KBM-7 (cell line): Measurements from ENCODE around the gene DPP6.

Experiments used
- DNase-seq: peaks from one replicate; pipeline ENCODE4 v3.0.0-alpha.2; 2015
- in situ Hi-C: fragments of 300-500 bp; cut with MboI; formaldehyde crosslinking; loops from 2 replicates; pipeline ENCODE4 v1.14.3; 2020; ENCODE audit warnings: low sequenced_read_pairs, low pct_unique_long_range_greater_than_20kb, mixed read lengths

DPP6 gene

DNA sequence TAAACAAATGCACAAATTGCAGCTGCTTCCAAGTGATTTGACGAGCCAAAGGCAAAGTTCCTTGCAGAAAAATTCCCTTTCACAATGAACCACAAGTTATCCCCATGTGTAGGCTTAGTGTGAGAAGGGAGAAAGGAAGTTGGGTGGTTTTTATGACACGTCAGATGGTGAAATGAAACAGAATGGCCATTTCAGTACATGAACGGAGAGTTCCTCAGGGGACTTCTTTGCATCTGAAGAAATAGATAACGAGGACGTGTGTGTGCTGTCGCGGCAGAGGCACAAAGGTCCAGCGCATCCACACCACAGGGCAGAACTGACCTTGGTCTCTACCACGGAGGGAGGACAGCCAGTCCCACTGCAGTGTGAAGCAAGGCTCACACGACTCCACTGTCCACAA is 814.9 kb downstream of the DPP6 start:
- no peak for DNase-seq
- in situ Hi-C loops: no loop called here

DNA sequence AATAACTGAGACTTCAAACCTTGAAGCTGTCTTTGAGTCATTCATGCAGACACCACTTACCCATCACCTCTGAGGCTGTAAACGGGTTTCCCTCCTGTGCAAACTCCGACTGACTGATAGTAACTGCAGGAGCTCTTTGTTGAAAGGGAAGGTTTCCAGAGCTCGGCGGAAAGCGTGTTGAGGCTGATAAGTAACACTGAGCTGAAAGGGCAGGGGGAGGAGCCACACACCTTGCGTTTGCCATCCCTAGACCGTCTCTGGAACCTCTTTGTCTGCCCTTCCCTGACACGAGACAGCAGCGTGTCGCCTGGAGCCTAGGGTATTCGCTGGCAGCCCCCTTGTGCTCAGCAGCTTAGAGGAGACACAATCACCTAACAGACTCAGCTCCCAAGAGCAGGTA is 816.7 kb downstream of the DPP6 start:
- in situ Hi-C loops: no loop called here
- no peak for DNase-seq

DNA sequence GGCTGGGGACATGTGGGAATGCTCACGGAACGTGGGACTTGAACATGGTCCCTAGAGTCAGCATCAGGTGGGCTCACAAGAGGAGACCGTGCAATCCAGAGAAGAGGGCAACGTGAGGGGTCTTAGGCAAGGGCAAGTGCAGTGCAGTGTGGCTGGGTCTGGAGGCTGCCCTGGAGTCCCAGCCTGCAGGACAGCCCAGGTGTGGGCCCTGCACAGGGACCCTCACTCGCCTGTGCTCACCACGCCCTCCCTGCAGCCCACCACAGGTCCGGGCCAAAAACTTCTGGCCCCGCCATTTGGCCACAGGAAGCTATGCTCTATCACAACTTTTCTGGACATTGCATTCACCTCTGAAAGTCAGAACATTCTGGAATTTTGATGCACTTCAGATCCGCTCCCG is 817.2 kb downstream of the DPP6 start:
- in situ Hi-C loops: no loop called here
- no peak for DNase-seq

DNA sequence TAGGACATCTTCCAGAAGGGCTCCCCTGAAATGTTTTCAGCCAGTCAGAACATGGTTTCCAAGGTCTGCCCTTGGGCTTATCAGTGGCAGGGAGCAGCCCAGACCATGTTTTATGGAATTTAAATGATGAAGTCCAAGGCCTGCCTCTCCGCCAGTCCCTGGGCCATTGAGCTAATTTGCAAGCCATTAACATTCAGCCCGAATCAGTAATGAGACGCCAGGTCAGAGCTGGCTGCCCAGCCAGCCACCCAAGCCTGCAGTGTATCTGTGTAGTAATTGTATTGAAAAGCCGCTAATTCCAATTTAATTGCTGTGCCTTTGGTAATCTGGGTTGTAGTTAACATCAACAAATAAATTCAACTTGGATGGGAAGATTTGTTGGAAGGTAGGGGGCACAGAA is 819.3 kb downstream of the DPP6 start:
- in situ Hi-C loops: no loop called here
- DNase-seq: no peak

DNA sequence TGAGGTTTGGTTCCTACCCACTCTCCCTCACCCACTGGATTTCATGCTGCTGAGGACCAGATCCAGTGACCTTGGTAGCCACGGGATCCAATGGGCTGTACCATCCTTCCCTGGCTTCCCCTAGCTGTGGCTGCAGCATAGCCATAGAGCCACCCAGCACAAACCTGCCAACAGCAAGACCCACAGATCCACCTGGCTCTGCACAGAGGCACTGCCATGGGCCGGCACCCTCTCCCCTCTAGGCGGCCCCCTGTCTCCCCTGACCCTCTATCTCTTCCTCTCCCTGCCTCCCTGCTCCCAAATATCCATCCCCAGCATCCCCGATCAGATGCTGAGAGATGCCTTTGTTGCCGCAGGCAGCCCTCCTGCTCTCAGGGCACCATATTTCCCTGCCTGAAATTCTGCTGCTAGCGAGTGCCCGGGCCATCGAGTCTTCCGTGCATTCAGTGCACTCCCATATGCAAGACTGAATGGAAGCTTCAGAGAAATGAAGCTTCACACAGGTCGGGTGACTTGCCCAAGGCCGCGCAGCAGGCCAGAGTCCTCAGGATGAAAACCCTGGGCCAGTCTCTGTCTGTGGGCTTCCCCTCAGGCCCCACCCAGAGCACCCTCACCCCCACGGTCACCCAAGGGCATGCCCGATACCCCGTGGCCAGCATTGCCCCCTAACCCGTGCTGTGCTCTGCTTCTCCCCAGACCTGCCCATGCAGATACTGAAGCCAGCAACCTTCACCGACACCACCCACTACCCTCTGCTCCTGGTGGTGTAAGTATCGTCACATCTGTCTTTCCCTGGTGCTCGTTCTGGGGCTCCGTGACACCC is 819.9 kb downstream of the DPP6 start:
- no peak for DNase-seq
- in situ Hi-C loops: no loop called here

DNA sequence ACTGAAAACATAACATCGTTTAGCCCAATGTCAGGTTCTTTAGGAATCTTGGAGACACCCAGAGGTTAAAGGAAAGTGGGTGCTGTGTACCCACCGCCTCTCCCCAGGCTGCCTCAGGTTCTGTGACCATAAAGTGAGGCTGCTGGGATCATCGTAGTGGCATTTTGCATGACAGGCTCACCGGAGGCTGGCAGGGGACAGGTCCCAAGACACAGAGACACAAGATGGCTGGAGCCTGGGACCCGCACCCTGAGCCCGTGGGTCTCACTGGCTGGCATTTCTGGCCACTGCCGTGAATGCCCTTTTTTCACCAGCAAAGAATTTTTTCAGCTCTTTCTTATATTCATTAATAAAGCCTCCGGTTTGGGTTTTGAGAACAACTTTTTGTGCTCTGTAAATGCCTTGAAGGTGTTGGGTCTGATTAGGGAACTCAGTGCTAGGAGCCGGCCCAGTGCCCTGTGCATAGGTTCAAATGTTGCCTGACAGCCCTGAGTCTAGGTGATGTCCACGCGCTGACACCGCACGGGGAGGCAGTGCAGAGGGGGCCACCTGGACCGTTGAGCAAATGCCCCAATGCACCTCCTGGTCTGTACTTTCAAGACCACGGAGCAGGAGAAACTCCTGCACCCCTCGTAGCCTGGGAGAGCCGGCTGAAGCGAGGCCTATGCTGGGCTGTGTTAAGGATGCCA is 820.8 kb downstream of the DPP6 start:
- no peak for DNase-seq
- in situ Hi-C loops: no loop called here

DNA sequence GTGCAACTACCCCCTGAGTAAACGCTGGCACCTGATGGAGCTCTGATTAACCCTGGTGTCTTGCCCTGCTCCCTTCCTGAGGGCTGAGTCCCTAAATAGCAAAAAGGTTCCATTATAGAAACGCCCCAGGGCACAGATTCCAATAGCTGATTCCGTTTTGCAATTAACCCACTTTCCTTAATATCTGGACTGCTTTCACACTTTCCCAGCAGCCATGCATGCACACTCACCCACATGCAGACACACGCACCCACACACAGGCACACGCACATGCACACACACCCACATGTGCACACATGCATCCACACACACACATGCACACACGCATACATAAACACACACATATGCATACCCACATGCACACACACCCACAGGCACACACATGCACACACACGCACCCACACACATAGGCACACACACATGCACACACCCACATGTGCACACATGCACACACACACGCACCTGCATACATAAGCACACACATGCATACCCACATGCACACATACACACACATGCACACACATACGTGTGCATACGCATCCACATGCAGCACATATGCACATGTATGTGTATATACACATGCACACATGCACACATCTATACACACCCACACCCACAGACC is 821.4 kb downstream of the DPP6 start:
- DNase-seq: no peak
- in situ Hi-C loops: no loop called here

DNA sequence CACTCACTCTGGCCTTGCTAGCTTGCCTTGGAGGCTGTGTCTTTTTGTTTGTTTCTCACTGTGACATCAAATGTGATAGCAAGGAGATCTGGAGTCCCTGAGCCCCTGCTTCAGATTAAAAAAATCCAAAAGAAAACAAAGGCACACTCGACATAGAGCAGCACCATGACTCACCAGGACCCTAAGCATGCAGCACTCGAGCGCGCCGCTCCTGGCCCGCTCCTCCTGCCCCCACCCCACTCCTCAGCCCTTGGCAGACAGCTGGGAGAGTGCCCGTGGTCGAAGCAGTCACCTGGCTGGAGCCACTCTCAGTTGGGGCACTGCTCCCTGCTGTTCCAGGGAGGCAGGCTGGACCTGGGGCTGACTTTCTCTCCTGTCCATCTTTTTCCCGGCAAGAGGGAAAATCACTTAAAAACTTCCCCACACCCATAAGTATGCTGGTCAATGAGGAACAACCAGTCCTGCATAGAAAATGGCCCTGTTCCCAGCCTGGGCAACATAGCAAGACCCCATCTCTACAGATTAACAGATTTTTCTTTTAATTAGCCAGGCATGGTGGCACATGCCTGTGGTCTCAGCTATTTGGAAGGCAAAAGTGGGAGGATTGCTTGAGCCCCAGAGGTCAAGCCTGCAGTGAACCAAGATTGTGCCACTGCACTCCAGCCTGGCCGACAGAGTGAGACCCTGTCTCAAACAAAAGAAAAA is 822.4 kb downstream of the DPP6 start:
- no peak for DNase-seq
- in situ Hi-C loops: no loop called here

DNA sequence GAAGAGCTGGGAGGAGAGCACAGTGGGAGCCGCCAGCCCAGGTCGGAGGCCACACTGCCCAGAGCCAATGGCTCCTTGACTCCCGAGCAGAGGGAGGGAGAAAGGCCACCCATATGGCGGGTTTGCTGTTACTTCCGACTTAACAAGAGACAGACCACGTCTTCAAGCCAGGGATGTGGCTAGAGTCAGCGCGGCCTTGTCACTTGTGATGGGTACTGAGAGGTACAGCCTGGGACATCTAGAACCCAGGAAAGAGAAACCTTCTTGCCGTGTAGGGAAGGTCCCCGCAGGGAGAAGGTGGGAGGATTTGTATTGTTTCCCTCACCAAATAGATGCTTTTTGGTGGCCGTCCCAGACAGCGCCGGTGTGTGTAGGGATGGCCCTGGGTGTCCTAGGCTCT is 823.1 kb downstream of the DPP6 start:
- in situ Hi-C loops: no loop called here
- DNase-seq: no peak

DNA sequence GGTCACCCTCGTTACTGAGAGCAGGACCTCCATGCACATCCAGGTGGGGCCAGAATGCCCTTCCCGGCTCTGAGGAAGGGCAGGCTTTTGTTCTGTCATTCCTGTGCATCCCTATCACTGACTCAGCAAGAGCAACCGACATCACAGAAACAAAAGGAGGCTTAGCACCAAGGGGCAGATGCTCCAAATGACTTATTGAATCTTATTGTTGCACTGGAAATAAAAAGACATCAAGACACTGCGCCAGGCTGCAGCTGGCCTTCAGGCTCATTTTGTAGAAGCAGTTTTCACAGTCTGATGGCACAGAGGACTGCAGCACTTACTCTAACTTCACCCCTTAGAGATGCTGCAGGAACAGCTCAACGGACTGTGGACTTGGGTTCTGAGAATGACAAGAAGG is 824.3 kb downstream of the DPP6 start:
- DNase-seq: no peak
- in situ Hi-C loops: no loop called here

DNA sequence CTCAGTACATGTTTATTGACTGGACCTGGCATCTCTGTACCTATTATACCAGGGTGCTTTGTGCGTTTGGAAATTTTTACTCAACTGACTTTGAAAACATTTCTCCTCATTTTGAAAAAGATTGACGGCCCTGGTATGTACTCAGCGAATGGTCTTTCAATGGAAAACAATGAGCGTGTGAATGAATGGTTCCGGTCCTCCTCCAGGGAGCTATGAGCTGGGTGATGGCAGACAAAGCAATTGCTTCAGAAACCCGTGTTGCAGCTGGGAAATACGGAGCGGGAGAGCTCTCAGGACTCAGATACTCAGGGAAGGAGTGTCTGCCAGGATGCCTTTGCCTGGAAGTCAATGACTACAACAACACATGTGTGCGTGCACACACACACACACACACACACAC is 824.8 kb downstream of the DPP6 start:
- in situ Hi-C loops: no loop called here
- DNase-seq: no peak

DNA sequence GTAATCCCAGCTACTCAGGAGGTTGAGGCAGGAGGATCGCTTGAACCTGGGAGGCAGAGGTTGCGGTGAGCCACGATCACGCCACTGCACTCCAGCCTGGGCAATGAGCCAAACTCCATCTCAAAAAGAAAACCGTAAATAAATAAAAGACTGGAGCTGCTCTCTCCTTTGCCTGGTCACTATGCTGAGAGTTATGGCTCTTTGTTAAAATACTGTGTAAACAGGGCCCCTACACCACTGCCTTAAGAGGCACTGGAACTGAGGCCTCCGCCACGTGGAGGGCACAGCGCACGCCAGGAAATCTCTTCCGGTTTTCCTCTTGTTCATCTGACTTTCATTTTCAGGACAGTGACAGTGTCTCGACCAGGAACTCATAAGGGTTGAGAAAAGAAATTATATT is 827.4 kb downstream of the DPP6 start:
- no peak for DNase-seq
- in situ Hi-C loops: no loop called here

DNA sequence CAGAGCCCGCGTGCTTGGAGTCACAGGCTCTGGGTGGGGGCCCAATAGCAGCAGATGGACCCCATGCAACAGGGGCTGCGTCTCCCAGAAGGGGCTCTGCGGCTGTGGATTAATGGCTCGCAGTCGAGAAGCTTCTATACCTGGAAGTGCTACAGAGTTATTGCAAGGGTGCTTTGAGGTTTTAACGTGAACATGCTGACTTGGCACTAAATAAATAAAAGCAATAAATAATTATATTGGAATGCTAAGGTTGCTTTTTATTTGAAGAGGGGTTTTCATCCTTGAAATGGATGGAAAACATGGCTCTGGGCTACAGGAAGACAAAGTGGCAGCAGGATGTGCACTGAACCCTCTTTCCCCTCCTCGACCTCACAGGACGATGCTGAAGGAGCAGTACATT is 828.3 kb downstream of the DPP6 start:
- in situ Hi-C loops: no loop called here
- DNase-seq: no peak

DNA sequence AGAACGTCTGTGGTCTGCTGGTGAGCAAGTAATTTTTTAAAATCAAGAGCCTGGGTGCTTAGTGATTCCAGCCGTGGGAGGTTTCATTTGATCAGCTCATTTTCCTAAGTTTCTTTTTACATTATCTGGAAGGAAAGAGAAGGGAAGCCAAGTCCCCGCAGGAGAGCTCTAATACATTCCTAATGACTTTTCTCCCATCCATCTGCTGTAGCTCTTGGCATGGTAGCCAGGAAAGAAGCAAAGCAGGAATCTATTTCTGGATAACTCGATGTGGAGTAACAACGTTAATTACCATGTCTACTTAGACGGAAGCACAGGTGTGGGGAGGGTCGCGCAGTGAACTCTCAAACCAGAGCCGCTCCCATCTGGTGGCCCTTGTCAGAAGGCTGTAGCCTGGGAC is 828.8 kb downstream of the DPP6 start:
- in situ Hi-C loops: no loop called here
- DNase-seq: no peak

DNA sequence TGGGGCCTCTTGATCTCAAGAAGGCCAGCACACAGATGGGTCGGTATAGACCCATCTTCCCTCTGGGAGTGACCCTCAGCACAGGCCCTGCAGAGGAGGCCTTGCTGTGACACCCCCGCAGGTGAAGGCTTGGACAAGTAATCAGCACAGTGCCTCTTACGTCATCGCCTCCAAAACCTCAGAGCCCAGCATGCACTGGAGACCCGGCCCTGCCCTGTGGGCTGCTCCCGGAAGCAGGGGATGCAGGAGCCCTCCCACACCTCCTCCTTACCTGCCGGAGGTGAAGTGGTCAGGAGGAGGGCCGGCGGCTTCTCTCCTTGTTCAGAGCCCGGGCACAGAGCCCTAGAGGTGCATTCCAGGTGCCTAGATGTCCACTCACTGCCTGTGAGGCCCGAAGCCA is 829.3 kb downstream of the DPP6 start:
- in situ Hi-C loops: no loop called here
- DNase-seq: no peak

DNA sequence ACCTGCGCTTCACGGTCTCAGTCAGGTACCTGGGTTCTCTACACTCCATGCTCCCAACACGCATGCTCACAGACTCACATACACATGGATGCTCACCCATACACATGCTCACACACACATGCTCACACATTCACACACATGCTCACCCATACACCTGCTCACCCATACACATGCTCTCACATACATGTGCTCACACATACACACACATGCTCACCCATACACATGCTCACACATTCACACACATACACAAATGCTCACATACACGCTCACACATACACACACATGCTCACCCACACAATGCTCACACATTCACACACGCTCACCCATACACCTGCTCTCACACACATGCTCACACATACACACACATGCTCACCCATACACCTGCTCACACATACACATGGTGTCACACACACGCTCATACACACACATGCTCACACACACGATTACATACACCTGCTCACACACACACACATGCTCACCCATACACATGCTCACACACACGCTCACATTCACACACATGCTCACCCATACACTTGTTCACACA is 830.8 kb downstream of the DPP6 start:
- DNase-seq: no peak
- in situ Hi-C loops: no loop called here

DNA sequence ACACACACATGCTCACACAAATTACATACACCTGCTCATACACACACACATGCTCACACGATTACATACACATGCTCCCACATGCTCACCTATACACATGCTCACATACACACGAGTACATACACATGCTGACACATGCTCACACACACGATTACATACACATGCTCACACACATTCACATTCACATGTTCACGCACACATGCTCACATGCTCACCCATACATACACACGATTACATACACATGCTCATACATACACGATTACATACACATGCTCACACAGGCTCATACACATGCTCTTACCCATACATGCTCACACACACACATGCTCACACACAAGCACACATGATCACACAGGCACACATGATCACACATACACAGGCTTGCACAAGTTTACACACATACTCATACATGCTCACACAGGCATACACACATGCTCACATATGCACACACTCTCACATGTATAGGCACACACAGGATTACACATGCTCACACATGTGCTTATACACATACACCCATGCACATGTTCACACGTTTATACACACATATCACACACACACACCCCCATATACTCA is 832.2 kb downstream of the DPP6 start:
- in situ Hi-C loops: no loop called here
- DNase-seq: no peak

DNA sequence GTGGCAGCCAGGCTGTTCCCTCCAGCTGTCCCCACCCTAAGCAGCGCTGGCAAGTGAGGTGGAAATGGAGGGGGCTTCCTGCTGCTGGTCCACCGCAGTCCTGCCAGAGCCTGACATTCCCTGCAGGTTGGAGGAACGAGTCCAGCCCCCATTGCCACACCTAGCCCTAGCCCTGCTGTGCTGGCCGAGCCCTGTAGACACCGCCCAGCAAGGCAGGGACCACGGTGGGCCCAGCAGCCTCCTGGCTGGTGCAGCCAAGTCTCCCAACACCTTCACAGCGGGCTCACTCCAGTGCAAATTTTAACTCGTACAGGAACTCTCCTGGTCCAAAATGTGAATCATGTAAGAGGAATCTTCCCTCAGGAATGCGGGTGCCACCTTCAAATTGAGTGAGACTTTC is 834.4 kb downstream of the DPP6 start:
- no peak for DNase-seq
- in situ Hi-C loops: no loop called here

DNA sequence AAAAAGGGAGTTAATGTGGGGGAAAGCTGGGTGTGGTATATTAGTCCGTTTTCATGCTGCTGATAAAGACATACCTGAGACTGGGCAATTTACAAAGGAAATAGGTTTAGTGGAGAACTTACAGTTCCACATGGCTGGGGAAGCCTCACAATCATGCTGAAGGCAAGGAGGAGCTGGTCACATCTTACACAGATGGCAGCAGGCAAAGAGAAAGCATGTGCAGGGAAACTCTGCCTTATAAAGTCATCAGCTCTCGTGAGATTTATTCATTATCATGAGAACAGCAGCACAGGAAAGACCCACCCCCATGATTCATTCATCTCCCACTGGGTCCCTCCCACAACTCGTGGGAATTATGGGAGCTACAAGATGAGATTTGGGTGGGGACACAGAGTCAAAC is 836.5 kb downstream of the DPP6 start:
- DNase-seq: no peak
- in situ Hi-C loops: no loop called here
